Psoas muscle (tissue), 8 donors: ENCODE measurements around the gene ASPSCR1. TPM values are rescaled to one million over a fixed set of nuclear protein-coding genes. Genes with fewer than 3 reads are reported as not detected.
A peak's percentile ranks its signal among the peaks of the same experiment; 100 is the strongest.

Source experiments
- ATAC-seq, 4 donors: fragments of 200-7000 bp; cut with Tn5 transposase; one replicate each; pipeline ENCODE4 v1.9.1; 2020; ENCODE audit warnings: moderate library complexity in 3 of 4, mild to moderate bottlenecking in 2 of 4
- DNase-seq, 2 donors: peaks; one replicate each; pipeline ENCODE4 v3.0.0-alpha.2; 2020
- H3K27ac ChIP-seq: fragments of 200-600 bp; one replicate; pipeline ENCODE4 v1.8.0; 2022
- H3K27me3 ChIP-seq, 3 donors: fragments of 200-600 bp in 1 of 3; one replicate each; pipeline versions ENCODE4 v1.6.1 to v1.8.0; 2013 to 2022; ENCODE audit warnings: low read length in 2 of 3, mild to moderate bottlenecking in 2 of 3, moderate library complexity in 1 of 3; ENCODE audit not compliant: insufficient read depth in 3 of 3
- H3K36me3 ChIP-seq, 2 donors: fragments of 200-600 bp in 1 of 2; one replicate each; pipeline versions ENCODE4 v1.6.1 to v1.8.0; 2013 to 2022; ENCODE audit warnings: low read depth in 1 of 2, mild to moderate bottlenecking in 1 of 2, moderate library complexity in 1 of 2; ENCODE audit not compliant: insufficient read depth in 1 of 2
- H3K4me1 ChIP-seq: fragments of 200-600 bp; one replicate; pipeline ENCODE4 v1.8.0; 2022
- H3K4me3 ChIP-seq: fragments of 200-600 bp; one replicate; pipeline ENCODE4 v1.8.0; 2022; ENCODE audit warnings: mild to moderate bottlenecking
- H3K9me3 ChIP-seq: fragments of 200-600 bp; one replicate; pipeline ENCODE4 v1.8.0; 2022
- CTCF ChIP-seq: fragments of 200-600 bp; IDR thresholded peaks from one replicate; pipeline ENCODE4 v1.8.0; 2022; ENCODE audit warnings: antibody characterized with exemption
- WGBS, 3 donors: extraction: QIAGEN DNeasy Blood & Tissue Kit; methylation state at CpG; one replicate each; pipeline versions ENCODE4 v1.1.6 to v1.1.7; 2013; 5-methylcytosine and 5-hydroxymethylcytosine counted together
- intact Hi-C, 2 donors: fragments of 100-400 bp; cut with DNase I; formaldehyde crosslinking; loops; one replicate each; pipeline versions ENCODE4 v1.11.0 to v1.14.2; 2022
- polyA plus RNA-seq, 3 donors: library from polyadenylated mRNA; stranded (reverse); fragments of 200-250 nt; gene quantifications; one replicate each; pipeline ENCODE4 v1.2.3, GENCODE V29; 2013
- total RNA-seq, 4 donors: library from RNA; stranded (reverse); fragmentation: NEBNext Ultra II Directional in 2 of 4; extraction: Animal tissue kit (Norgen Biotek cat#: 25700) in 2 of 4; gene quantifications; one replicate each; pipeline versions ENCODE4 v1.2.1 to v1.2.4, GENCODE V29; 2021 to 2023
- donor health status: healthy with polysubstance abuse.
- donor health status: DM: no; HTN: no; CAD: no; lungs with moderate emphysema.
- donor health status: Bipolar disorder and iron deficiency.
- donor health status: healthy.
- donor health status: DM: yes; HTN: yes; CAD: no.
- donor health status: DM: no; HTN: no; CAD: no.
- donor health status: DM: no; HTN: no; CAD: no.
- donor health status: DM: yes; HTN: yes; CAD: no.

Gene ASPSCR1
- total and polyA plus RNA-seq, 7 donors, result 27.7 to 37.4 (median 33.0) TPM

DNA sequence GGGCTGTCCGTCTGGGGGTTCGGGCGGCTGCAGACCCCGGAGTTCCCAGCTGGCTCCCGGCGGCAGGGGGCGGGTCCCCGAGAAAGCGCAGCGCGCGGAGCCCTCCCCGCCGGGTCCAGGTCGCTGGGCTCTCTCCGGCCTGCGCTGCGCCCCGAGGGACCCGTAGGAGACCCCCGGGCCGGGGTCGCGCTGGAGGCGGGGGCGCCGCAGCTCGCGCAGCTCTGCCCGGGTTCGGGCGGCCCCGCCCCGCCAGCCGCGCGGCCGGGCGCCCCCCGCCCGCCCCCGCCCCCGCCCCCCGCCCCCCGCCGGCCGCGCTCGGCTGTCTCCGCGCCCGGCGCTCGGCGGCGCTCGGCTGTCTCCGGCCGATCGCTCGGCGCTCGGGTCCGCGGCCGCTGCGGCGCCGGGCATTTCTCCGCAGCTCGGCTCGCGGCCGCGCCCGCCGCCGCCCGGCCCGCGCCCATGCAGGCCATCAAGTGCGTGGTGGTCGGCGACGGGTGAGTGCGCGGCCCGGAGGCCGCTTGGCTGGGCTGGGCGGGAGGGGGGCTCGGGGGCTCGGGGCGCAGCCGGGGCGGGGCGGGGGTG lies 54.0 kb downstream of the ASPSCR1 start, which contains the start of gene RAC3:
Gene RAC3 (plus strand): TSS at position 376 of the 582 bp plus-strand sequence. CDS start 84 bp downstream, at position 460.
- no peak within 1 kb of the TSS for H3K27ac ChIP-seq
- intact Hi-C loops, result loop anchor here (2.0 to 10.0 kb wide), 3 partner anchors 71 to 273 kb away; no protein-coding TSS in a partner anchor
- peaks cover 20% of the 10 kb centered on the region for H3K4me1 ChIP-seq
- 0 to 1% (median 1%) methylated on average over 20 to 81 of the region's 96 CpGs for WGBS, 3 donors
- H3K27me3 ChIP-seq, result peaks cover 0 to 17% (median 0%) of the 10 kb centered on the region in 3 donors
- no peak for DNase-seq
- peaks cover 0 to 7% of the 10 kb centered on the region in 2 donors for H3K36me3 ChIP-seq
- no peak for TF ChIP-seq CTCF
- H3K9me3 ChIP-seq, result no peaks in the 10 kb centered on the region
- H3K4me3 ChIP-seq, result peak within 1 kb of the TSS; percentile 63
- peak in 1 of 4 donors; percentile 2 for ATAC-seq

DNA sequence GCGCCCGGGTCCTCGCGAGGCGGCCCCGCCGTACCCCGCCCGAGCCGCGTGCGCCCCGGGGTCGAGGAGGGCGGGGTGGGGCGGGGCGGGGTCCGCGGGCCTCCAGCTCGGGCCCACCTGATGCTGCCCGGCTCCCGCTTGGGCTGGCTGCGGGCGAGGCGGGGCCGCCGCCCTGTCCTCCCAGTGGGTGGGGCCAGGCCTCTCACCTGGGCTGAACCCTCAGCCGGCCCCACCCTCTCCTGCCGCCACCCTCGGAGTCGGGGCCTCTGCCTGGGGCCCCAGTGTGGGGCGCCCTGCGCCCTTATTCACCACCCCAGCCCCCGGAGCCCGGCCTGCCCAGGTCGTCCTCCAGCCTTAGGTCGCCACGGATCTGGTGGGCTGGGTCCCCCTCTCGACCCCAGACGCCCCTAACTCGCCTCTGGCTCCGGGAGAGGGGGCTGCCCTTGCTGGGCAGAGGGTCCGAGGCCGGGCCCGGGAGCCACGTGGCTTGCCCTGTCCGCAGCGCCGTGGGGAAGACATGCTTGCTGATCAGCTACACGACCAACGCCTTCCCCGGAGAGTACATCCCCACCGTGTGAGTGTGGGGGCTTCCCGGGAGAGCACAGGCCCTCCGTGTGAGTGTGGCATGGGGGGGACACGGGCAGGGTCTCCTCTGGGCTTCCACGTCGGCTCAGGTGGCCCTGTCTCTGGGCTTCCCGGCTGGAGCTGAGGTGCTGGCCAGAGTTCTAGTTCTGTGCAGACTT lies 54.6 kb downstream of the ASPSCR1 start:
- H3K4me1 ChIP-seq, result peaks cover 24% of the 10 kb centered on the region
- intact Hi-C loops, result loop anchor here (2.0 to 10.0 kb wide), 3 partner anchors 70 to 273 kb away; no protein-coding TSS in a partner anchor

GRCh38 chr17:82033359-82034085 lies 56.1 kb downstream of the ASPSCR1 start:
- Histone ChIP-seq H3K4me1 (peaks cover 24% of the 10 kb centered on the region), H3K9me3 (no peaks in the 10 kb centered on the region), H3K4me3 (no peak overlapping the region), H3K36me3 (peaks cover 0 to 7% of the 10 kb centered on the region in 2 donors), H3K27me3 (peaks cover 0 to 17% (median 0%) of the 10 kb centered on the region in 3 donors), H3K27ac (no peak overlapping the region)
- 89 to 94% (median 92%) methylated on average over 32 to 38 of the region's 38 CpGs for WGBS, 3 donors
- intact Hi-C loops, result loop anchor here in 1 of 2 donors (5.0 to 10.0 kb wide), 2 partner anchors 69 to 271 kb away; no protein-coding TSS in a partner anchor
- DNase-seq (no peak), ATAC-seq (no peak)
- no peak for TF ChIP-seq CTCF

More for the DNA sequence above, 54.6 kb downstream of the ASPSCR1 start:
- Histone ChIP-seq H3K27ac (no peak overlapping the region), H3K9me3 (no peaks in the 10 kb centered on the region), H3K36me3 (peaks cover 0 to 7% of the 10 kb centered on the region in 2 donors), H3K27me3 (peaks cover 0 to 17% (median 0%) of the 10 kb centered on the region in 3 donors), H3K4me3 (peak overlapping the region; percentile 18)
- DNase-seq, result no peak
- ATAC-seq, result no peak
- WGBS, 3 donors, result 17 to 21% (median 18%) methylated on average over 29 to 59 of the region's 59 CpGs
- TF ChIP-seq CTCF, result no peak

DNA sequence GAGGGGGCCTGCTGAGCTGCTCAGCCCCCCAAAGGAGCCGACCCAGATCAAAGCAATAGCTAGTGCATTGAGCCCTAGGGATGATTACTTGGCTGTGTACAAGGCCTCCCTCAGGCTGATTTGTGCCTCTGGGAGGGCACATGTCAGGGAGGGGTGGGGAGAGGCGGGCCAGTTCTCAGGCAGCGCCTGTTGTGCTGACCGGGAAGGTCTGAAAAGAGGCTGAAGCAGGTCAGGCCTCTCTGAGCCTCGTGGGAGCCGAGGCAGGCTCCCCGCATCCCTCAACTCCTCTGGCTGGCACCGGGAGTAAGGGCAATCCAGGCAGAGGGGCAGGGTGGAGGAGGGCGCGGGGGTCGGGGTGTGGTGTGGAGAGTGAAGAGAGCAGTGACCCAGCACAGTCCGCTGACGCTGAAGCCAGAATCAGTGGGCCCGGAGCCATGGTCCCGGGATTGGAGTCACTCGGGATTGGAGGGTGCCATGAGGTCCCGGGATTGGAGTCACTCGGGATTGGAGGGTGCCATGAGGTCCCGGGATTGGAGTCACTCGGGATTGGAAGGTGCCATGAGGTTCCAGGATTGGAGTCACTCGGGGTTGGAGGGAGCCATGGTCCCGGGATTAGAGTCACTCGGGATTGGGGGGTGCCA lies 57.1 kb downstream of the ASPSCR1 start:
- ATAC-seq, result no peak
- no peak for TF ChIP-seq CTCF
- H3K9me3 ChIP-seq, result no peaks in the 10 kb centered on the region
- intact Hi-C loops, result loop anchor here in 1 of 2 donors (5.0 to 10.0 kb wide), 2 partner anchors 68 to 270 kb away; no protein-coding TSS in a partner anchor
- 76 to 78% (median 76%) methylated on average over 22 to 23 of the region's 23 CpGs for WGBS, 3 donors
- peaks cover 0 to 17% (median 0%) of the 10 kb centered on the region in 3 donors for H3K27me3 ChIP-seq
- peaks cover 0 to 7% of the 10 kb centered on the region in 2 donors for H3K36me3 ChIP-seq
- no peak overlapping the region for H3K27ac ChIP-seq
- no peak overlapping the region for H3K4me3 ChIP-seq
- H3K4me1 ChIP-seq, result peaks cover 24% of the 10 kb centered on the region
- DNase-seq, result no peak
